CD4-positive, alpha-beta T cell treated with Interleukin-15 for 4 hours (primary cell): ENCODE results near the gene ARHGAP18.
"Not testable (repeated sequence)": the region's sequence is repeated elsewhere in the genome, so short reads cannot be mapped to it uniquely, and the experiment has no call there.

Source experiments
- DNase-seq: peaks from one replicate; pipeline ENCODE4 v3.0.0-alpha.2; 2020; ENCODE audit warnings: low spot score

ARHGAP18 gene

GRCh38 chr6:129576456-129576855 is 133.5 kb downstream of the ARHGAP18 start:
- no peak for DNase-seq

- peak; percentile 41 for DNase-seq
Measured at GRCh38 chr6:129575378-129576118, 134.4 kb downstream of the ARHGAP18 start.

GRCh38 chr6:129574605-129575004 is 135.4 kb downstream of the ARHGAP18 start:
- not testable (repeated sequence) for DNase-seq

- DNase-seq = not testable (repeated sequence)
Measured at GRCh38 chr6:129570929-129571328, 139.0 kb downstream of the ARHGAP18 start.

- no peak for DNase-seq
Measured at GRCh38 chr6:129568015-129568414, 142.0 kb downstream of the ARHGAP18 start.

GRCh38 chr6:129567374-129567773 is 142.6 kb downstream of the ARHGAP18 start:
- peak; percentile 3 for DNase-seq

GRCh38 chr6:129565811-129566210 is 144.2 kb downstream of the ARHGAP18 start:
- no peak for DNase-seq

GRCh38 chr6:129565366-129565765 is 144.6 kb downstream of the ARHGAP18 start:
- no peak for DNase-seq

- no peak for DNase-seq
Measured at GRCh38 chr6:129558248-129558647, 151.7 kb downstream of the ARHGAP18 start.

GRCh38 chr6:129555206-129555832 is 154.7 kb downstream of the ARHGAP18 start:
- no peak for DNase-seq

- DNase-seq = no peak
Measured at GRCh38 chr6:129552413-129552812, 157.6 kb downstream of the ARHGAP18 start.

- no peak for DNase-seq
Measured at GRCh38 chr6:129551486-129551885, 158.5 kb downstream of the ARHGAP18 start.

GRCh38 chr6:129546702-129547101 is 163.3 kb downstream of the ARHGAP18 start:
- DNase-seq = no peak

- DNase-seq = no peak
Measured at GRCh38 chr6:129544892-129545612, 164.9 kb downstream of the ARHGAP18 start.

GRCh38 chr6:129543981-129544380 is 166.0 kb downstream of the ARHGAP18 start:
- DNase-seq = no peak

GRCh38 chr6:129542705-129543104 is 167.3 kb downstream of the ARHGAP18 start:
- no peak for DNase-seq

GRCh38 chr6:129539032-129539431 is 170.9 kb downstream of the ARHGAP18 start:
- DNase-seq = no peak

- no peak for DNase-seq
Measured at GRCh38 chr6:129536271-129536670, 173.7 kb downstream of the ARHGAP18 start.

GRCh38 chr6:129534926-129535325 is 175.1 kb downstream of the ARHGAP18 start:
- no peak for DNase-seq
